ENCODE measurements around the gene ATP5F1A. TPM values are rescaled to one million over a fixed set of nuclear protein-coding genes. Genes with fewer than 3 reads are reported as not detected.
A peak's percentile ranks its signal among the peaks of the same experiment; 100 is the strongest.
"Not testable (repeated sequence)": the region's sequence is repeated elsewhere in the genome, so short reads cannot be mapped to it uniquely, and the experiment has no call there.

ATP5F1A gene
- total RNA-seq, 1 donor from 2014 or later, result 666 TPM

DNA sequence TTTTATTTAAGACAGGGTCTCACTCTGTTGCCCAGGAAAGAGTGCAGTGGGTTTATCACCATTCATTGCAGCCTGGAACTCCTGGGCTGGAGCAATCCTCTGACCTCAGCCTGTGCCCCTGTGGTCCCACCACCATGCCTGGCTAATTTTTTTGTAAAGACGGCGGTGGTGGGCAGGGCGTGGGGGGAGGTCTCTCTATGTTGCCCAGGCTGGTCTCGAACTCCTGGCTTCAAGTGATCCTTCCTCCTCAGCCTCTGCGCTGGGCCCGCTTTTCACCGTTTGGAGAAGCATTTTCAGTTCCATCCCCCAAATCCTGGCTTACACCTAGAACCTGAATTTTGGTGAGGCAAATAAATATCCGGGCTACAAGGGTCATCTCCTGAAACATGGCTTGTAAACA lies 1.4 kb upstream of the ATP5F1A start:
- TF ChIP-seq, protein P1, sequence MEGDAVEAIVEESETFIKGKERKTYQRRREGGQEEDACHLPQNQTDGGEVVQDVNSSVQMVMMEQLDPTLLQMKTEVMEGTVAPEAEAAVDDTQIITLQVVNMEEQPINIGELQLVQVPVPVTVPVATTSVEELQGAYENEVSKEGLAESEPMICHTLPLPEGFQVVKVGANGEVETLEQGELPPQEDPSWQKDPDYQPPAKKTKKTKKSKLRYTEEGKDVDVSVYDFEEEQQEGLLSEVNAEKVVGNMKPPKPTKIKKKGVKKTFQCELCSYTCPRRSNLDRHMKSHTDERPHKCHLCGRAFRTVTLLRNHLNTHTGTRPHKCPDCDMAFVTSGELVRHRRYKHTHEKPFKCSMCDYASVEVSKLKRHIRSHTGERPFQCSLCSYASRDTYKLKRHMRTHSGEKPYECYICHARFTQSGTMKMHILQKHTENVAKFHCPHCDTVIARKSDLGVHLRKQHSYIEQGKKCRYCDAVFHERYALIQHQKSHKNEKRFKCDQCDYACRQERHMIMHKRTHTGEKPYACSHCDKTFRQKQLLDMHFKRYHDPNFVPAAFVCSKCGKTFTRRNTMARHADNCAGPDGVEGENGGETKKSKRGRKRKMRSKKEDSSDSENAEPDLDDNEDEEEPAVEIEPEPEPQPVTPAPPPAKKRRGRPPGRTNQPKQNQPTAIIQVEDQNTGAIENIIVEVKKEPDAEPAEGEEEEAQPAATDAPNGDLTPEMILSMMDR (IDR thresholded peaks at IDR 0.05; ENCODE audit: insufficient read depth, low read length, severe bottlenecking), result no peak
- DNase-seq (ENCODE audit: low read depth) (no peak), FAIRE-seq (no peak)

DNA sequence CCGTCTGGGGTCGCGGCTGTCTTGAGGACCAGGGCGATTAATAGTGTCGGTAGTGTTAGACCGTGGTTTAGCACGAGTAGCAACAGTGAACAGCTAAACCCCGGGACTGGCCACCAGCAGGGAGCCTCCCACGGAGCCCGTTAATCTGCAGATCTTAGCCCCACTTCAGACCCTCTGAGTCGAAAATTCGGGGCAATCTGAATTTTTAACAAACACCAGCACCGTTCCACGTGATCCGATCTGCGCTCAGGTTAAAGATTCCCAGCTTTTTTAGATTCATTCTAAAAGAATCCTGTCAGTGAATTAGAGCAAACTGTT lies 479 bp upstream of the ATP5F1A start:
- no peak for FAIRE-seq
- TF ChIP-seq, protein P1 (IDR thresholded peaks at IDR 0.05; ENCODE audit: insufficient read depth, low read length, severe bottlenecking), result no peak
- no peaks in the 10 kb centered on the region for H3K36me3 ChIP-seq (ENCODE audit: control insufficient read depth, insufficient read depth, low read length)
- H3K27me3 ChIP-seq (ENCODE audit: control insufficient read depth, insufficient read depth, low read length), result no peaks in the 10 kb centered on the region
- no peak for DNase-seq (ENCODE audit: low read depth)
- peak overlapping the region; percentile 90 for H3K4me3 ChIP-seq (ENCODE audit: low read depth, low read length)

More for the DNA sequence above, 1.4 kb upstream of the ATP5F1A start:
- Histone ChIP-seq H3K36me3 (ENCODE audit: control insufficient read depth, insufficient read depth, low read length) (no peaks in the 10 kb centered on the region), H3K4me3 (ENCODE audit: low read depth, low read length) (no peak overlapping the region), H3K27me3 (ENCODE audit: control insufficient read depth, insufficient read depth, low read length) (no peaks in the 10 kb centered on the region)

DNA sequence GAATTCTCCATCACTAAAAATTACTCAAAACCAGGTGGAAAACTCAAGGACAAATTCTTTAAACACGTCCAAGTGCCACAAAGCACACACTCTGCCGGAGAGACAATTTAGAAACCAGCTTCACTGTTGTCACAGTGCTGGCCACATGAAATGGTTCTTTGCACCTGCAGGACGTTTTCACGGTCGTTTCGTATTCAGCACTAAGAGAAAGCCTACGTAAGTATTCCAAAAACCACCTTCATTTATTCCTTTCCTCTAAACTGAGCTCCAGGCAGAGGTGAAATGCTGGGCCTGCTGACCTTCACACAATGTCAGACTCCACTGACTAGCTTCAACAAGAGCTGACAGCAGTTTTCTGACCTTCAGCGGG lies 680 bp downstream of the ATP5F1A start:
- no peak for FAIRE-seq
- Histone ChIP-seq H3K36me3 (ENCODE audit: control insufficient read depth, insufficient read depth, low read length) (peaks cover 2% of the 10 kb centered on the region), H3K27me3 (ENCODE audit: control insufficient read depth, insufficient read depth, low read length) (no peaks in the 10 kb centered on the region), H3K4me3 (ENCODE audit: low read depth, low read length) (peak overlapping the region; percentile 90)
- no peak for DNase-seq (ENCODE audit: low read depth)
- TF ChIP-seq, protein P1 (IDR thresholded peaks at IDR 0.05; ENCODE audit: insufficient read depth, low read length, severe bottlenecking), result no peak

DNA sequence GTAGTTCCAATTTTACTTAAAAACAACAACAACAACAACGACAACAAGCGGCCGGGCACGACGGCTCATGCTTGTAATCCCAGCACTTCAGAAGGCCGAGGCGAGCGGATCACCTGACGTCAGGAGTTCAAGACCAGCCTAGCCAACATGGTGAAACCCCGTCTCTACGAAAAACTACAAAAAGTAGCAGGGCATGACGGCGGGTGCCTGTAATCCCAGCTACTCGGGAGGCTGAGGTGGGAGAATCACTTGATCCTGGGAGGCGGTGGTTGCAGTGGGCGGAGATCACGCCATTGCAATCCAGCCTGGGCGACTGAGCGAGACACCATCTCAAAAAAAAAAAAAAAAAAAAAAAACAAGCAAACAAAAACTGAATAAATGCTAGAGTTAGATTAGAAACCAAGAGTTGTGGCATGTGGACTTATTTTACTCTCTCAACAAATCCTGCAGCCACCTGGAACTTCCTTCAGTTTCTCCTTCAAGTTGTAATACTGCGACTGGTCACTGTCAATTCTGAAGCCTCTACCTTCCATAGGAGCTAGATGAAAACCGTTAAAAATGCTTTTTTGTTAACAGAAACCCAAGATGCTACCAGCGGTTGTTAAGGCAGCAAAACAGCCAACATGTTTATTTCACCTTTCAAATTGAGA lies 1.3 kb downstream of the ATP5F1A start:
- FAIRE-seq (no peak), DNase-seq (ENCODE audit: low read depth) (no peak)
- H3K36me3 ChIP-seq (ENCODE audit: control insufficient read depth, insufficient read depth, low read length), result peaks cover 3% of the 10 kb centered on the region
- TF ChIP-seq, protein P1 (IDR thresholded peaks at IDR 0.05; ENCODE audit: insufficient read depth, low read length, severe bottlenecking), result no peak
- no peaks in the 10 kb centered on the region for H3K27me3 ChIP-seq (ENCODE audit: control insufficient read depth, insufficient read depth, low read length)
- H3K4me3 ChIP-seq (ENCODE audit: low read depth, low read length), result peak overlapping the region; percentile 90

DNA sequence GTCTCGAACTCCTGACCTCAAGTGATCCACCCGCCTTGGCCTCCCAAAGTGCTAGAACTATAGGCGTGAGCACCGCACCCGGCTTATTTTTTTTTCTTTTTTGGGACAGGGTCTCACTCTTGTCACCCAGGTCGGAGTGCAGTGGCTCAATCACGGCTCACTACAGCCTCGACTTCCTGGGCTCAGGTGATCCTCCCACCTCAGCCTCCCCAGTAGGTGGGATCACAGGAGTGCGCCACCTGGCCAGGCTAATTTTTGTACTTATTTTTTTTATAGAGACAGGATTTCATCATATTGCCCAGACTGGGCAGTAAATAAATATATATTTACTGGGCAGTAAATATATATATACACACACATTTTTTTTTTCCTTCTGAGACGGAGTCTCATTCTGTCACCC lies 2.6 kb downstream of the ATP5F1A start:
- DNase-seq (ENCODE audit: low read depth), result no peak
- H3K27me3 ChIP-seq (ENCODE audit: control insufficient read depth, insufficient read depth, low read length), result no peaks in the 10 kb centered on the region
- H3K36me3 ChIP-seq (ENCODE audit: control insufficient read depth, insufficient read depth, low read length), result peaks cover 8% of the 10 kb centered on the region

DNA sequence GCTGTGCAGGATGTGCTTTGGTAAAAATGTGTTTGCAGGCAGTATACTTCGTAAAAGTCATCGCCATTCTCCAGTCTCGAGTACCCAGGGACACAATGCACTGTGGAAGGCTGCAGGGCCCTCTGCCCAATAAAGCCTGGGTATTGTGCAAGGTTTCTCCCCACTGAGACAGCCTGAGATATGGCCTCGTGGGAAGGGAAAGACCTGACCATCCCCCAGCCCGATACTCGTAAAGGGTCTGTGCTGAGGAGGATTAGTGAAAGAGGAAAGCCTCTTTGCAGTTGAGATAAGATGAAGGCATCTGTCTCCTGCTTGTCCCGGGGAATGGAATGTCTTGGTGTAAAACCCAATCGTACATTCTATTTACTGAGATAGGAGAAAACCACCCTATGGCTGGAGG lies 9.6 kb downstream of the ATP5F1A start:
- peaks cover 20% of the 10 kb centered on the region for H3K36me3 ChIP-seq (ENCODE audit: control insufficient read depth, insufficient read depth, low read length)
- not testable (repeated sequence) for FAIRE-seq; H3K4me3 ChIP-seq (ENCODE audit: low read depth, low read length); DNase-seq (ENCODE audit: low read depth); H3K27me3 ChIP-seq (ENCODE audit: control insufficient read depth, insufficient read depth, low read length)

More for the DNA sequence above, 2.6 kb downstream of the ATP5F1A start:
- H3K4me3 ChIP-seq (ENCODE audit: low read depth, low read length), result no peak overlapping the region
- TF ChIP-seq, protein P1 (IDR thresholded peaks at IDR 0.05; ENCODE audit: insufficient read depth, low read length, severe bottlenecking), result no peak
- FAIRE-seq, result no peak

Measured in bronchial epithelial cell (primary cell).